NCI-H146 treated with DMSO at 0.1 percent for 48 hours (cell line): Measurements from ENCODE around the gene FBXO4.
"Not testable (repeated sequence)": the region's sequence is repeated elsewhere in the genome, so short reads cannot be mapped to it uniquely, and the experiment has no call there.

Source experiments
- DNase-seq: peaks from one replicate; lab custom pipeline; 2025; ENCODE audit not compliant: unreplicated experiment; lab: John Stamatoyannopoulos, UW

The FBXO4 gene

DNA sequence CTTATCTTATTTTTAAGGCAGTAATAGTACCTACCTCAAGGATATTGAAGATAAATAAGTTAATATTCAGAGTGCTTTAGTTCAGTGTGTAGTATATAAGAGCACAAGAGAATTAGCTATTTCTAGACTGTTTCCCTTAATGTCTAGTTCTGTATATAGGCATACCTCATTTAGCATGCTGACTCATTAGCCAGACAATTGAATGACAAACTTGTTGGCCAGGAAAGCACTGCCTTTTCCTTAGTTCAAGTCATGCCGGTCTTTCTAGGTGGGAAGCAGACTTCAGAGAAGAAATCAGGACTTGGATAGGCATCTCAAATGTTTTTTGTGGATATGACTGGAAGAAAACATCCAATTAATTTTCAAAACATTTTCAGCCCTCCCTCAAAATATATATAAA, 3.2 kb upstream of the FBXO4 start:
- DNase-seq, result no peak

DNA sequence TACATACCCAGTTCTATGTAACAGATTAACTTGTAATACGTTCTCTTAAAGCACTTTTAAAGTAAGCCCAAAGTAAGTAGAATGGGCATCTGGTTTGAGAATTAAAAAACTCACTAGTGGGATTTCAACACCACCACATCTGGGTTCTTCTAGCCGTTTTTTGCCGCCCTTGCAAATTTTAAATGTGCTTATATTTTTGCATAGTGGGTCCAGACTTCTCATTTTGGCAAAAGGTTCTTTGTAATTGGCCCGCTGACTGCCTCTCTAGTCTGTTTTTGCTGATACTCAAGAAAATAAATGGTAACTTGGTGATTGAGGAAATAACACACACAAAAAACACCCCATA, 582 bp upstream of the FBXO4 start:
- no peak for DNase-seq

DNA sequence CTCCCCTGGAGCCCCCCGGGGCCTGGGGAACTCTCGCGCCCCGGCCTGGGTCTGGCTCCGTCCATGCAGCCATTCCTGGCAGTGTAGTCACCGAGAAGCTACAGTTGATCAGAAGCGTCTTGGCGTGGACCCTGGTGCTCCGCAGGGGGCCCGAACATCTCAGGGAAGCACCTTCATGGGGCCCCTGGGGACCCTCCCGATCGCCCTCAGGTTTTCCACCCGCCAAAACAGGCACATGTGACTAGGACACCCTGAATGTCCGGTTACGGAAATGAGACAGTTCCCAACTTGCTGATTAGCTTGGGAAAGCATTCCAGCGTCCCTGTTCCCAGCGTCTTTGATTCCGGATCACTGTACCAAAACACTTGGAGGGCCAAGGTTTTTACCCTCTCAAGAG, 472 bp downstream of the FBXO4 start:
- peak; percentile 27 for DNase-seq

DNA sequence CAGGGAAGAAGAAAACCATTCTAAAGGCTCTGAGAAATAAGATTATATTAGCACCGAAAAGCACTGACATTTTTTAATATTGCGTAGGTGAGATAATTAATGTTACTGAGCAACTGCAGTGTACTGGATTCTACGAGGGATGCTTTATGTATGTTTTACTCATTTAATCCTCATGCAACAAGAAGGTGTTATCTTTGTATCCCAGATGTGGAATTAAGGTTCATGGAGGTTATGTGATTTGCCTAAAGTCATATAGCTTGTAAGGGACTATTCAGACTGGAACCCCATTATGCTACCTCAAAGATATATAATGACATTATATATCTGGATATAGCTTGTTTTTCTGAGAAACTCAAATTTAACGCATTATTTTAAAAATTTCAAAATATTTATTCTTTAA, 2.5 kb downstream of the FBXO4 start:
- DNase-seq, result no peak

DNA sequence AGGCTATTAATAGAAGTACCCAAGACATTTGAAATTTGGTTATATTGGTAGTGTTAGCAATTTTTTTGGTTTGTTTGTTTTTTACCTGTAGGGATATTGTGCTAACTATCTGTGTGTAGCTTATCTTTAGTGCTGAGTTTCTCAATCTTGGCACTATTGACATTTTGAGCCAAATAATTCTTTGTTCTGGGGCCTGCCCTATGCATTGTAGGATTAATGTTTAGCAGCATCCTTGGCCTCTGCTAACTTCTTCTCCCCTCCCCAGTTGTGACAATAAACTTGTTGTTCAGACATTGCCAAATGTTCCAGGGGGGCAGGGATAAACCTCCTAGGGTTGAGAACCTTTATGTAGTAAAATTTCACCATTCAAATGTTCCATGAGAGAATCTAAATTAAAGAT, 4.0 kb downstream of the FBXO4 start:
- no peak for DNase-seq

DNA sequence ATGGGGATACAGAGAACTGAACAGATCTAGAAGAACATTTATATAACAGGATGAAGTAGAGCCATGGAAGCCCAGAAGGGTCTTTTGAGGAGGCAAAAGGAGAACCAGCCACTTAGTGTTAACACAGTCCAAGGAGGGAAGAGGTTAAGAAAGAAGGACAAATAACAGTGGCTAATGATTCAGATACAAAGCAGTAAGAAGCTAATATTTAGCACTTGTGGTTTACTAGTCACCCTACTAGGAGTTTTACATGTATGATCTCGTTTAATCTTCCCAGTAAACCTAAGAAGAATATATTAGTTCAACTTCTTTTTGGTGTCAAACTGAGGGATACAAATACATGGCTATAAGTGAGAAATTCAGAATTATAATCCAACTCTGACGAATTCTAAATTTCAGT, 7.7 kb downstream of the FBXO4 start:
- no peak for DNase-seq

DNA sequence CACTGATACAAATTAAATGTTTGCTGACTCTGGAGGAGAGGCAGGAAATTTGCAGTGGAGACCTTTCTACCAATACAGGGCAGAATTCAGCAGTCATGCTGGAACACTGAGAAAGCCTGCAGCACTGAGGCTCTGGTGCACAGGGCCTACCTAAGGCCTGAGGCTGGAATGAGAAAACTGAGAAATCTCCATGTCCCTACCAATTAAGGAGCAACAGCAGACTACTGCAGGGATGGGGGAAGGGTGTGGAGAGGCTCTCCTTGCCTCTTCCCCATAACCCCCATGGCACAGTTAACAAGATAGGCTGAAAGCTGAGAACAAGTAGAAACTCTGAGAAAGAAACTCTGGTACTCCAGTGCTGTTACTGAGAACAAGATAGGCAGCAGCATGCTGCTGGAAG, 10.5 kb downstream of the FBXO4 start:
- no peak for DNase-seq

DNA sequence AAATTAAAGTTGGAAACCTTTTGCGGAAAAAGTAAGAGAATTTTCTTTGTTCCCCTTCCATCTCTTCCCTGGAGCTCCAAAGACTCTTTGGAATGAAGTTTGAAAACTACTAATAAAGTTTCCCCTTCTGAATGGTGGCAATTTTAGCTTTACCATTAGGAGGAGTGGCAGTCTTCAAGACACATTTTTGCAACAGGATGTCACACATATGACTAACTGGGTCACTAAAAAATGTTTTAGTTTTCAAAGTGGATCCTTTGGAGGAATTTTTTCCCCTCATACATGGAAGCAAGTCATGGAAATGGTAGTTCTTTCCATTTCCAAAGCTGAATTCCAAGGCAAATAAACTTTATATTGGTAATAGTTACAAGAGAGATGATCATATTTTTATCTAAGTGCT, 15.6 kb downstream of the FBXO4 start:
- DNase-seq, result no peak

DNA sequence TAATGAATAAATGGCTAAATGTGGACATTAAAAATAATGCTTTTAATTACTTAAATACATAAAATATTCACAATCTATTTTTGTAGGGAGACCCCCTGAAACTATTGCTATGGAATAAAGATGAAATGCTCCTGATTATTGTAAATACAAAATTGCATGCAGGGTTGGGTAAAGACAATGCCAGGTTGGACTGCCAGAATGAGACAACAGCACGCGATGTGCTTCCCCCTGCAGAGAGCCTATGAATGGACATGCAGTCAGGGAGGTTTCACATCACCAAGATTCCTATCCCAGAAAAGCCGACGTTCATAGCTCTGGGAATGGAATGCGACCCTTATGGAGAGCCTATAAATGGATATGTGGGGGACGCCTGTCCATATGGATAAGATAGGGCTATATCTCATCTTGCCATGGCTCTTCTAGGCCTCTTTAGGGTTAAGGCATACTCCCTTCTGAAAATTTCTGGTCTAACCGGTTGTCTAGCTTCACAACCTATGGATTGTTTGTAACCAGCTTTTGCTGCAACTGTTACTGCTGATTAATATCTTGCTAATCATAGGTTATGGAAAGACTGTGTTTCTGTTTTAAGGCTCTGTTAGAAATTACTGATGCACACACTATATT, 20.4 kb downstream of the FBXO4 start:
- DNase-seq, result not testable (repeated sequence)

DNA sequence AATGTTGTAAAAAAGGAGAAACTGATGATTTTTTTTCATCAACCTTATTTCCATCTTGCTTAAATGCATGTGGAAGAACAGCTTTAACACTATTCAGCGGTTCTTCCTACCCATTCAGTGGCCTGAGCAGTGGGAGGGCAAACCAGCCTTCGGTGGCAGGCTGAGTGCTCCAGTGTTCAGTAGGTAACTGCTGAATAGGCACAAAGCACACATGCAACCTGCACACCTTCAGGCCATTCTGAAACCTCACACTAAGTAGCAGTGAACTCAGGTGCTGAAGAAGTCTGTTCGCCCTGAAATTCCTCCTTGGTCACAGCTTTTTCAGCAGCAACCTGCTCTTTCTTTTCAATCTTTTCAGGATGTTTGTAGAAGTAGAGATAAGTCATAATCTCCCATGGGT, 26.1 kb downstream of the FBXO4 start:
- no peak for DNase-seq

DNA sequence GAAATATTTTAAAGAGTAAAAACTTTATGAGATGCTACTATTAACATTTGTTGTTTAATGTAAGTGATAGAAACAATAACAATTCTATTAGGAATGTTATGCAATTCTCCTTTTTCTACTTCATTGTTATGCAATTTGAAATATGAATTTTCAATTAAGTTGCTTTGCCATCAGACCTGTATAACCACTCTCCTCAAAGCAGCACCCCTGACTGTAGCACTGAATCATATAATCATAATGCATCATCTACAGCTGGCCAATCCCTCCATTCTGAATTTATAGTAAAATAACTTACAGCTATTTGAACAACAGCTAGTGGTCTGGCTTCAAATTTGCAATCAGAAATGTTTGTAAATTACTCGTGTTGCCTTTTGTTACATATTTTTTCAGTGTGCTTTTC, 29.2 kb downstream of the FBXO4 start:
- no peak for DNase-seq

DNA sequence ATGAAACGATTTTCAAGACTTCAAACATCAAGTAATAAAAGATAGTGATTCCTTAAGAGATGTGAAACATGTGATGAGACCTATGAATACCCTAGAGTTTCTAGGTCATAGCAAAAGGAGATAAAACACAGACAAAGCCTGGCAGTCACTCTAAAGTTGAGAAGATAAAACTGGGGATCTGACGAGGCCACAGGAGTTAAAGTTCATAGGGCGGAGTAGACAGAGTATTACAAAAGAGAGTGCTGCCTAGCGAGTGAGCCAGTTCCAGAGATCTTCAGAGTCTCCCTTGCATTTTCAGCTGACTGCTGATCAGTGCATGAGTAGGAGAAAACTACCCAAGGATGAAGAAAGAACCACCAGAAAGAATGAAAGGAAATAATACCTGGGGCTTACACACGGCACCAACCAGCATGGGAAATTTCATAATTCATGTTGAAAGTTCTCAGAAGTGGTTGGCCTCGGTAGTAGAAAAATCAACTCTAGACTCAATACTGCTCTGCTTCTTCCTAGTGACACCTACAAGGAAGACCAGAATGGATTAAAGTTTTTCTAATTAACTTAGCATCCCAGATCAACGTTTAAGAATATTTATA, 30.4 kb downstream of the FBXO4 start:
- DNase-seq, result no peak

DNA sequence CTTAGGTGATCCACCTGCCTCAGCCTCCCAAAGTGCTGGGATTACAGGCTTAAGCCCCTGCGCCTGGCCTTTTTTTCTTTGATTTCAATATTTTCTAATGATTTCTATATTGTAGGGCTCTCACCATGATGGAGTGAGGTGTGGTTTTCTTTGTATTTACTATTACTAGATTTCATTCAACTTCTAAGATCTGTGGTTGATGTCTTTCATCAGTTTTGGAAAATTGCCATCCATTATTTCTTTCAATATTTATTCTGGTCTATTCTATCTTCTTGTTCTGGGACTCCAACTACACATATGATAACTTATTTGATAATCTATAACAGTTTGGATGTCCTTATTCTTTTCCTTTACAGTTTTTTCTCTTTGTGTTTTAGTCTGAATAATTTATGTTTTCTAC, 31.9 kb downstream of the FBXO4 start:
- DNase-seq, result no peak

DNA sequence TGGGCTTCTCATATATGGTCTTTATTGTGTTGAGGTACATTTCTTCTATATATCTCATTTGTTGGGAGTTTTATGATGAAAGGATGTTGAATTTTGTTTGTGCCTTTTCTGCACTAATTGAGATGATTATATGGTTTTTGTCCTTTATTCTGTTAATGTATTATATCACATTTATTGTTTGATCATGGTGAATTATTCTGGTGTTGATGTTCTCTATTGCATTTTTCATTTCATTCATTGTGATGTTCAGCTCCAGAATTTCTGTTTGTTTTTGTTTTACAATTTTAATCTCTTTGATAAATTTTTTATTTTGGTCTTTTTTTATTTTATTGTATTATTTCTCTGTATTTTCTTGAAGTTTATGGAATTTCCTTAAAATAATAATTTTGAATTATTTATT, 35.4 kb downstream of the FBXO4 start:
- DNase-seq, result no peak

DNA sequence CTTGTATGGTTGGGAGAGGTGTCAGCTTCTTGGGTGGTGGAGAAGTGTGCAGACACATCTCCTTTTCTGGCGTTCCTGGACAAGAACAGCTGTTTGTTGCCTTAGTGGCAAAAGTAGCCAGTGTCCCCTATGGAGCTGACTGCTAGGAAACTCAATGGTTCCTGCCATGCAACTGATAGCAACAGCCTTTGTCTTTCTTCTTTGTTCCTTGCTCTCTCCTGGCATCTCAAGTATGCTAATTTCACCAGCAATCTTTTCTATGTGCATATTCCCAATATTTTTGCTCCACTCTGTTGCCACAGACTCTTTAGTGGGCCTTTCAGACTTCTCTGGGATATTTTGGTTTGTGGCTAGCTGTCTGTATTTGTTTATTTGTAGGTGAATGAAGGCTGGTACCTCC, 36.7 kb downstream of the FBXO4 start:
- DNase-seq, result no peak

DNA sequence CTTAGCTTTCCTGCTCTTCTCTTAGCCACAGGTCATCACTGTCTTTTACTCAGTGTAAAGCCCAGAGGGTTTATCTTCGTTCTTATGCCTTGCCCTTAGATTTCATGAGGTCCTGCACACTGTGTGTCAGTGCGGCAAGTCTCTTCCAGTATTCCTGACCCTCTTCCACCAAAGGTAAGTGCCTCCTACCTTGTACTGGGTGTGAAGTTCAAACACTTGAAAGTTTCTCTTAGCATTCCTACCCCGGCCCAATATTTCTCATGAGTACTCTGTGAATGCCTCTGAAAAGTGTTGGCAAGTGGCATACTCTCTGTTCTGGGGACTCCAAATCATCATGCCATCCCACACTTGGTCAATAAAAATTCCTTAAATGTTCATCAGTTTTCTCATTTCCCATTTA, 37.4 kb downstream of the FBXO4 start:
- no peak for DNase-seq

DNA sequence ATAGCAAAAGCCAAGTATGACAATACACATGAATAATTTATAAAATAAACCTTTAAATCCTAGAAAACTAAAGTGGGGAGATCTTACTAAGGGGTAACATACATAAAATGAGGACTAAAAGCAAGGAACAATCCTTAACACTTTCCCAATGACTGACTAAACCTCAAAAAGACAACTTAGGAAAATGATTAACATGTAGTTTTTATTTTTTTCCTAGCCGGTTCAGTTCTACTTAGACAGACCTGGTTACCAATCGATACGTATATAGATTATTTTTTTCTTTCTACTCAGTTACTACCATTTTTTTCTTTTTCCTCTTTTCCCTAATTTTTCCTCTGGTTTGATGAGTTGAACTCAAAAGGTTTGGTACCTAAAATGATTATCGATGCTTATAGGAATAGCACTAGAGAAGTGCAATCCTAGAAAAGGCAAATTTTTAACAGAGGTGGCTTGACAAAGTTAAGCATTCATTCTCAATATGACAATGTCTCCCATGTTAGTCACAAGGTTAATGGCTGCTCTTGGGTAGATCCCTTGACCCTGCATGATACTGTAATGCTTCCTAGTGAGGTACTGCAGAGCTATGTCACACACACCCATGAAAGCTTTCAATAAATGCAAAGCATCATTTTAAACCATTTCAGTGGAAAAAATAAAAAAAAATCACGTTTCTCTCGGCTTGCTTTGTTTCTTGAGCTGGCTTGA, 41.5 kb downstream of the FBXO4 start:
- no peak for DNase-seq

DNA sequence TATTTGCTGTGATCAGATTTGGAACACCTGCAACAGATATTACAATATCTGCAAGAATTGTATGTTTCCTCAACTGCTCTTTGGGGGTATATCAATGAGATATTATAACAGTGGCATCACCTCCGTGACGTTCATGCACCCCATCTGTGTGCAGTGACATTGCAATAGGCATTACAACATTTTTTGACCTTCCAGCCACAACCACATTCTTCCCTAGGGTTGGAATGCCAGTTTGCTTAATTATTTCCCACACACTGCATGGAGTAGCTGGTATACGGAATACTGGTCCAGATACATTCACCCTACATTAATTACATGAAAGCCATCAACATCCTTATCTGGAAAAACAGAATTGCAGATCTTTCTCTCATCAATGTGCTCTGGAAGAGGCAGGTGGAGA, 42.3 kb downstream of the FBXO4 start:
- no peak for DNase-seq

DNA sequence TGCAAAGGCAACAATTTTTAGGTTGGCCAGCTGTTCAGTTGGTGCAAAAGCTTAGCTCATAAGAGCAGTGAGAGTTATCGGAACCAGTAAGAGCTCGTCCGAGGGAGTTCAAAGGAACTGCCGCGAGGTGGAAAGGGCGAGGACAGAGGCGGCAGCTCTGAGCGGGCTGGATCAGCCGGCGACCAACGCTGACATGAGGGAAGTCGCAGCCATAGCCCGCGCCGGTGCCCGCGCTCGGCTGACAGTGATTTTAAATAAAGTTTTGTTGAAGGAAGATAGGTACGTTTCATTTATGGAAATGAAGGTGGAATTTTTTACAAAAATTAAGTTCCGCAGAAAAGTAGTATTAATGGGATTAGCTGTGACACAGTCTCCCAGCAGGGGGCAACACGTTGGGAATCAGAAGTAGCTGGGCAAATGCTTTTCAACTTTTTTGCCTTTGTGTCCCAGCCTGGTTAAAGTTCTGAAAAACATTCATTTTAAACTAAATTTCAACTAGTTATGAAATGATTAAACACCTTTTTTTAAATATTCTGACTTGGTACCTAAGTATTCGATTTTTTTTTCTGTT, 43.2 kb downstream of the FBXO4 start:
- DNase-seq, result no peak

DNA sequence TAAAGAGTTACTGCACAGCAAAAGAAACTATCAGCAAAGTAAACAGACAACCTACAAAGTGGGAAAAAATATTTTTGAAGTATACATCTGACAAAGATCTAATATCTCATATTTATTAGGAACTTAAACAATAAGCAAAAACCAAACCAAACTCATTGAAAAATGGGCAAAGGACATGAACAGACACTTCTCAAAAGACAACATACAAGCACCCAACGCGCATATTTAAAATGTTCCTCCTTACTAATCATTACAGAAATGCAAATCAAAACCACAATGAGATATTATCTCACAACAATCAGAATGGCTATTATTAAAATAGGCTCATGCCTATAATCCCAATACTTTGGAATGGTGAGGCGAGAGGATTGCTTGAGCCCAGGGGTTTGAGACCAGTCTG, 48.0 kb downstream of the FBXO4 start:
- DNase-seq, result no peak

DNA sequence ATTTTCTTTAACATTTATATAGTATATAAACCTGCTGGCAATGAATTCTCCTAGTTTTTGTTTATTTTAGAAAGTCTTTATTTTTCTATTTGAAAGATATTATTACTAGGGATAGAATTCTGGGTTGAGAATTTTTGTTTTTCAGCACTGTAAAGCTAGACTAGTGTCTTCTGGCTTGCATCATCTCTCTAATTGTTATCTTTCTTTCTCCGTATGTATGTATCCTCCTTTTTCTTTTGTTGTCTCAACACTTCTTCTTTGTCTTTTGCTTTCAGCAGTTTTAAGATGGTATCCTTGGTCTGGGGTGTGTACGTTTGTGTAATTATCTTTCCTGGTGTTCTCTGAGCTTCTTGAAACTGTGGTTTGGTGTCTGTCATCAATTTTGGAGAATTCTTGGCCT, 48.8 kb downstream of the FBXO4 start:
- no peak for DNase-seq

DNA sequence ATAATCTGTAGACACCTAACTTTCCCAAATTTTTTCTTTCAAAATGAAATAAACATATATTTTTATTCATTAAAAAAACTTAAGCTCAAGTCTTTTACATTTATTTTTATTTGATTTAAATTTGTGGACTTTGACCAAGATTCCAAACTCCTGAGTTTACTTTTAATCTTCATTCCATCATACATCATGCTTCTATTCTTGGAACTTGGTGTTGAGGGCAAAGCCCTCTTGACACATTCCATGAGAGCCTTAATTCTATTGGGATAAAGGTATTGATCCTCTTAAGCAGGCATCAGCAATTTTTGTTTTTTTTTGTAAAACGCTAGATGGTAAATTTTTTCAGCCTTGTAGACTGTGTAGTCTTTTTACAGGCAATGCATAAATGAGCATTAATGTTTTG, 53.6 kb downstream of the FBXO4 start:
- no peak for DNase-seq

DNA sequence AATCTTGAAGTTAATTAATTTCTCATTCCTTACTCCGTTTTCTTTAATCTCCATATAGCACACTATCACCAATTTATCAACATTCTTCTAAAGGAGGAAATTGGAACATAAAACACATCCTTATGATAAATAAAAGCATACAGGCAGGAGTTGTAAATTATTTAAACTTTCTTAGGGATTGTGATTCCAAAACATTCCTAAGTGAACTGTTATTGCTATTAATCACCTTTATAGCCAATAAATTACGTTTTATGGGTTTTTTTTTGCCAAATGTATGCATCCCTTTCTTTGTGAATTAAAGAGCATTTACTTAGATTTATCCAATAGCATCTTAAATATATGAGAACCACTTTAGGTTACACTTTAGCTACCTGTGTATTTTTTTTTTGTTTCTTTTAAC, 55.3 kb downstream of the FBXO4 start:
- no peak for DNase-seq
